H1 (cell line): ENCODE data around the gene GCAT.

Experiments
- EZH2 ChIP-seq: fragments of 200-600 bp; sonication (generic); IDR thresholded peaks from 2 replicates; pipeline ENCODE4 v1.7.1; 2012; ENCODE audit warnings: low read depth, mild to moderate bottlenecking, moderate library complexity, low read length, inconsistent platforms; ENCODE audit not compliant: severe bottlenecking
- JUN ChIP-seq: IDR thresholded peaks from 2 replicates; pipeline ENCODE4 v1.6.1; 2011; ENCODE audit warnings: low read depth, mild to moderate bottlenecking, improper control_type of control experiment, low read length
- TAF1 ChIP-seq: IDR thresholded peaks from 2 replicates; pipeline ENCODE4 v1.6.1; 2011; ENCODE audit warnings: mild to moderate bottlenecking, low read depth, low read length

DNA sequence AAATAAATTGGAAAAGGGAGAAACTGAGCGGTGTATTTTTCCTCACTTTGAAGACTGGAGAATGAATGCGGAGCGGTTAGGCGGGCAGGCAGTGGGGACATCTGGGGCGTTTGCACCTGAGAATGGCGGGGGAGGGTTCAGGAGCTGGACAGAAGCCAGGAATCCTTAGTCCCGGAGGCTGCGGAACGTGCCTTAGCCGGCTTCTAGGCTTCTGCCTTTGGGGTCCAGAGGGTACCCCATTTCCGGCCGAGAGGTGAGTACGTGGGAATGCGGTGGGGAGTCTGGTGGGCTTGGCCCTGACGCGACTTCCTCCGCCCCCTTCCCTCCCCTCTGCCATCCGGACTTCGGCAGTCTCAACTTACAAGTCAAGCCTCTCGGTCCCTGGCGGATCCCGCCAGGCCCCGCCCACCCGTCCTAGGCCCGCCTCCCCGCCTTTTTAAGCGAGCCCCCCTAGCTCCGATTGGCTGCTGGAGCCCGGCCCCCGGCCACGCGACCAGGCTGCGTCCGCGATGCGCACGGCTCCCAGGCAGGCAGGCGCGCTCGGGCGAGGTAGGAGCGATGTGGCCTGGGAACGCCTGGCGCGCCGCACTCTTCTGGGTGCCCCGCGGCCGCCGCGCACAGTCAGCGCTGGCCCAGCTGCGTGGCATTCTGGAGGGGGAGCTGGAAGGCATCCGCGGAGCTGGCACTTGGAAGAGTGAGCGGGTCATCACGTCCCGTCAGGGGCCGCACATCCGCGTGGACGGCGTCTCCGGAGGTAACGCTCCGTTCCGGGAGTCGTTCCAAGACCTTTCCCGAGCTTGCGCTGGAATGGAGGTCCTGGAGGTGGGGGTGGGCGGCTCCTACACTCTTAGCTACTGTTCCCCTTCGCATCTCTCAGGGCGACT lies at the start of gene GCAT:
- TF ChIP-seq TAF1 (peak; percentile 74), JUN (no peak), EZH2 (peak; percentile 39)
